Mammary epithelial cell (primary cell): Measurements from ENCODE around the gene KIF1C.

Experiments used
- CTCF ChIP-seq, 2 donors: IDR thresholded peaks in 1 of 2; conservative IDR thresholded peaks in 1 of 2; 2 replicates each; pipeline ENCODE4 v1.5.1; 2011 to 2012; ENCODE audit warnings: inconsistent platforms in 2 of 2, low read length in 2 of 2, mild to moderate bottlenecking in 2 of 2, control low read depth in 1 of 2, low read depth in 1 of 2; ENCODE audit not compliant: insufficient read depth in 1 of 2; ENCODE audit errors: extremely low read depth in 1 of 2
- EZH2 ChIP-seq: IDR thresholded peaks from 2 replicates; pipeline ENCODE4 v1.6.1; 2012; ENCODE audit warnings: low read length, inconsistent platforms, borderline replicate concordance

- no peak for TF ChIP-seq CTCF (conservative IDR thresholded peaks at IDR 0.05 in 1 of 2, IDR thresholded peaks at IDR 0.05 in 1 of 2; ENCODE audit: extremely low read depth in 1 of 2, insufficient read depth in 1 of 2, low read depth in 1 of 2, low read length in 2 of 2)
- no peak for TF ChIP-seq EZH2
Observed at GRCh38 chr17:4971826-4972225, 25.9 kb upstream of the KIF1C start.
